Right lobe of liver (tissue), 6 donors: ENCODE data around the gene UTP14A. TPM values are rescaled to one million over a fixed set of nuclear protein-coding genes. Genes with fewer than 3 reads are reported as not detected.

ENCODE experiments used
- ATAC-seq, 4 donors: fragments of 200-7000 bp; cut with Tn5 transposase; one replicate each; pipeline ENCODE4 v1.9.1; 2020; ENCODE audit warnings: mild to moderate bottlenecking in 4 of 4, moderate library complexity in 4 of 4
- DNase-seq, 3 donors: peaks; one replicate each; pipeline ENCODE4 v3.0.0-alpha.2; 2020
- H3K27ac ChIP-seq, 3 donors: fragments of 200-600 bp; one replicate each; pipeline ENCODE4 v1.8.0; 2022
- H3K27me3 ChIP-seq, 2 donors: fragments of 200-600 bp; one replicate each; pipeline ENCODE4 v1.8.0; 2022
- H3K36me3 ChIP-seq, 4 donors: fragments of 200-600 bp; sonication (generic) in 1 of 4; one replicate each; pipeline versions ENCODE4 v1.5.1 to v1.8.0; 2017 to 2022; ENCODE audit warnings: control low read depth in 1 of 4
- H3K4me1 ChIP-seq, 4 donors: fragments of 200-600 bp; sonication (generic) in 1 of 4; one replicate each; pipeline versions ENCODE4 v1.5.1 to v1.8.0; 2017 to 2022; ENCODE audit warnings: control low read depth in 1 of 4
- H3K4me3 ChIP-seq, 3 donors: fragments of 200-600 bp; one replicate each; pipeline ENCODE4 v1.8.0; 2022
- H3K9me3 ChIP-seq, 4 donors: fragments of 200-600 bp; sonication (generic) in 1 of 4; one replicate each; pipeline versions ENCODE4 v1.5.1 to v1.8.0; 2017 to 2022; ENCODE audit warnings: control low read depth in 1 of 4
- CTCF ChIP-seq, 4 donors: fragments of 200-600 bp in 3 of 4; fragments of 450-650 bp in 1 of 4; IDR thresholded peaks; one replicate each; pipeline versions ENCODE4 v1.5.1 to v1.8.0; 2016 to 2022; ENCODE audit warnings: antibody characterized with exemption in 4 of 4, mild to moderate bottlenecking in 2 of 4
- POLR2A ChIP-seq: fragments of 450-650 bp; IDR thresholded peaks from one replicate; pipeline ENCODE4 v1.6.1; 2017; ENCODE audit warnings: antibody characterized with exemption, mild to moderate bottlenecking
- WGBS: methylation state at CpG from one replicate; pipeline ENCODE4 v1.1.6; 2018; ENCODE audit warnings: low coverage, low lambda C conversion rate; ENCODE audit not compliant: insufficient coverage; ENCODE audit errors: missing lambda C conversion rate; 5-methylcytosine and 5-hydroxymethylcytosine counted together
- intact Hi-C, 2 donors: fragments of 100-400 bp; cut with DNase I; formaldehyde crosslinking; loops; one replicate each; pipeline versions ENCODE4 v1.11.2 to v1.14.1; 2022
- total RNA-seq, 6 experiments: library from RNA; depleted of rRNA in 2 of 6; stranded (reverse); fragments of >200 nt in 2 of 6; fragmentation: NEBNext Ultra II Directional in 3 of 6; extraction: Animal tissue kit (Norgen Biotek cat#: 25700) in 3 of 6; gene quantifications; one replicate each; pipeline versions ENCODE4 v1.1.0 to v1.2.4, GENCODE V29; 2016 to 2023
- donor health status: DM: no; HTN: yes; CAD: no.
- donor health status: DM: no; HTN: no; CAD: no.
- donor health status: DM: no; HTN: no; CAD: no.
- donor health status: DM: no; HTN: yes; CAD: no.
- donor health status: DM: no; HTN: yes; CAD: no.

Gene UTP14A
- total RNA-seq, 6 experiments from 2014 or later = 4.2 to 10.6 (median 6.6) TPM

- DNase-seq = no peak
- WGBS = 54% methylated on average over 4 of the region's 5 CpGs
- no peak overlapping the region for H3K4me3 ChIP-seq
- H3K9me3 ChIP-seq = no peaks in the 10 kb centered on the region
- no peaks in the 10 kb centered on the region for H3K27me3 ChIP-seq
- ATAC-seq = no peak
- H3K36me3 ChIP-seq = no peaks in the 10 kb centered on the region
- no peak for TF ChIP-seq CTCF (IDR thresholded peaks at IDR 0.05)
- TF ChIP-seq POLR2A = no peak
- no peaks in the 10 kb centered on the region for H3K4me1 ChIP-seq
- H3K27ac ChIP-seq = no peak overlapping the region
- intact Hi-C loops = no loop called here
Measured at GRCh38 chrX:129976441-129976840, 70.5 kb downstream of the UTP14A start.

Other genes starting within 250 kb of the UTP14A start
- gene XPNPEP2, start 167.2 kb upstream of the UTP14A start, total RNA-seq = 10 to 100 TPM in 4 of 6 experiments, 1 to 10 TPM in 2; 2.9 to 30.7 (median 16.5) TPM
- 1 to 10 TPM; 1.7 to 5.7 (median 3.3) TPM for gene SASH3, start 126.2 kb upstream of the UTP14A start, total RNA-seq
- gene ZDHHC9, start 62.3 kb upstream of the UTP14A start, total RNA-seq = 10 to 100 TPM; 30.8 to 41.8 (median 33.6) TPM
- 1 to 10 TPM; 2.7 to 9.0 (median 4.8) TPM for gene BCORL1, start 76.5 kb downstream of the UTP14A start, total RNA-seq
- 1 to 10 TPM in 5 of 6 experiments, under 1 TPM in 1; 0.80 to 2.8 (median 1.6) TPM for gene ELF4, start 204.3 kb downstream of the UTP14A start, total RNA-seq